Vagina (tissue), 2 donors: ENCODE data around the gene FBXL4.

Experiments
- POLR2A ChIP-seq, 2 donors: fragments of 450-650 bp; IDR thresholded peaks; one replicate each; pipeline ENCODE4 v1.6.1; 2017; ENCODE audit warnings: antibody characterized with exemption in 2 of 2, mild to moderate bottlenecking in 2 of 2, moderate library complexity in 2 of 2
- TF ChIP-seq, protein P1 (sequence below), 3 experiments: fragments of 450-650 bp in 2 of 3; fragments of 200-600 bp in 1 of 3; sonication (generic) in 1 of 3; IDR thresholded peaks; one replicate each; pipeline ENCODE4 v1.5.1; 2017 to 2019; ENCODE audit warnings: antibody characterized with exemption in 3 of 3, mild to moderate bottlenecking in 2 of 3, moderate library complexity in 2 of 3

DNA sequence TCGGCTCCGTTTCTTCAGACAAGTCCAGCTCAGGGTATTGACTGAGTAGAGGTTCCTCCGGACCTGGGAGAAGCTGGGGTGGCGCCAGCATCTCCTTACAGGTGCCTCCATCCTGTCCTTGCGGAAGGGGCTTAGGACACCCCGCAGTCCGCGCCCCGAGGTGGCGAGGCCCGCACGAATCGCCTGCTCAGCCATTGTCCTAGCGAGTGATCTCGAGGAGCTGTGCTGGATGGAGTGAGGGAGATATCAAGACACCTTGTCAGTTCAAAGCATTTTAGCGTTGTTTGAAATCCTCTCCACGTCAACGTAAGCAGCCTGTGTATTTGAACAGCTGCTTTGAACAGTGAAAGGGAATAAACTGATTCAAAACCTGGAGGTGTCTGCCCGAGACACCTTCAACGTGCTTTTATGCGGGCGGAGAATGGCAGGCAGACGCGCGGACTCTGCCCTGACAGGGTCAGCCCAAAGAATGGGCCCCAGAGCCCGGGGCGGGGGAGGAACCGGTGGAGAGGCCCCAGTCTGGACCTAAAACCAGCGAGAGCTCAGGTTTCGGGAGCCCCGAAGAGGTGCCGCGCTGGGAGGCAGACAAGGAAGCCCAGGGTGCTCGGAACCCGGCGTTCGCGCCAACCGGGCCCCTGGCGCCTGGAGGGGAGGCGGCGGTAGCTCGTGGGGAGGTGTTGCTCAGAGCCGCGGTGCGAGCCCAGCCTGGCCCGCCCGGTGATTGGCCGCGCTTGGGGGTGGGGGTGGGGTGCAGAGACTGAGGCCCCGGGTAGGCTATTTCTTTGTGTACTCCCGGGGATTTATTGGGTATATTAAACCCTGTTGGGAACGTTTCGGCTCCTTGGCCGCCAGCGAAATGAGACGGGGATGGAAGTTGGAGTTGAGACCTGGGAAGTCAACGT lies 116.4 kb downstream of the FBXL4 start:
- TF ChIP-seq, protein P1, sequence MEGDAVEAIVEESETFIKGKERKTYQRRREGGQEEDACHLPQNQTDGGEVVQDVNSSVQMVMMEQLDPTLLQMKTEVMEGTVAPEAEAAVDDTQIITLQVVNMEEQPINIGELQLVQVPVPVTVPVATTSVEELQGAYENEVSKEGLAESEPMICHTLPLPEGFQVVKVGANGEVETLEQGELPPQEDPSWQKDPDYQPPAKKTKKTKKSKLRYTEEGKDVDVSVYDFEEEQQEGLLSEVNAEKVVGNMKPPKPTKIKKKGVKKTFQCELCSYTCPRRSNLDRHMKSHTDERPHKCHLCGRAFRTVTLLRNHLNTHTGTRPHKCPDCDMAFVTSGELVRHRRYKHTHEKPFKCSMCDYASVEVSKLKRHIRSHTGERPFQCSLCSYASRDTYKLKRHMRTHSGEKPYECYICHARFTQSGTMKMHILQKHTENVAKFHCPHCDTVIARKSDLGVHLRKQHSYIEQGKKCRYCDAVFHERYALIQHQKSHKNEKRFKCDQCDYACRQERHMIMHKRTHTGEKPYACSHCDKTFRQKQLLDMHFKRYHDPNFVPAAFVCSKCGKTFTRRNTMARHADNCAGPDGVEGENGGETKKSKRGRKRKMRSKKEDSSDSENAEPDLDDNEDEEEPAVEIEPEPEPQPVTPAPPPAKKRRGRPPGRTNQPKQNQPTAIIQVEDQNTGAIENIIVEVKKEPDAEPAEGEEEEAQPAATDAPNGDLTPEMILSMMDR (IDR thresholded peaks at IDR 0.05): no peak
- TF ChIP-seq POLR2A (IDR thresholded peaks at IDR 0.05): no peak
